ENCODE data around the gene CRLF1.

- TF ChIP-seq EZH2 (IDR thresholded peaks at IDR 0.05; ENCODE audit: borderline replicate concordance, low read length): no peak
- TF ChIP-seq, protein P1, sequence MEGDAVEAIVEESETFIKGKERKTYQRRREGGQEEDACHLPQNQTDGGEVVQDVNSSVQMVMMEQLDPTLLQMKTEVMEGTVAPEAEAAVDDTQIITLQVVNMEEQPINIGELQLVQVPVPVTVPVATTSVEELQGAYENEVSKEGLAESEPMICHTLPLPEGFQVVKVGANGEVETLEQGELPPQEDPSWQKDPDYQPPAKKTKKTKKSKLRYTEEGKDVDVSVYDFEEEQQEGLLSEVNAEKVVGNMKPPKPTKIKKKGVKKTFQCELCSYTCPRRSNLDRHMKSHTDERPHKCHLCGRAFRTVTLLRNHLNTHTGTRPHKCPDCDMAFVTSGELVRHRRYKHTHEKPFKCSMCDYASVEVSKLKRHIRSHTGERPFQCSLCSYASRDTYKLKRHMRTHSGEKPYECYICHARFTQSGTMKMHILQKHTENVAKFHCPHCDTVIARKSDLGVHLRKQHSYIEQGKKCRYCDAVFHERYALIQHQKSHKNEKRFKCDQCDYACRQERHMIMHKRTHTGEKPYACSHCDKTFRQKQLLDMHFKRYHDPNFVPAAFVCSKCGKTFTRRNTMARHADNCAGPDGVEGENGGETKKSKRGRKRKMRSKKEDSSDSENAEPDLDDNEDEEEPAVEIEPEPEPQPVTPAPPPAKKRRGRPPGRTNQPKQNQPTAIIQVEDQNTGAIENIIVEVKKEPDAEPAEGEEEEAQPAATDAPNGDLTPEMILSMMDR (IDR thresholded peaks at IDR 0.05; ENCODE audit: low read length): no peak
Measured at GRCh38 chr19:18562086-18562485, 44.5 kb downstream of the CRLF1 start.

Data from OCI-LY1 (cell line).